ENCODE data around the gene CEP85. TPM values are rescaled to one million over a fixed set of nuclear protein-coding genes. Genes with fewer than 3 reads are reported as not detected.

Gene CEP85
- total RNA-seq, 1 experiment from 2014 or later = 16.7 TPM

DNA sequence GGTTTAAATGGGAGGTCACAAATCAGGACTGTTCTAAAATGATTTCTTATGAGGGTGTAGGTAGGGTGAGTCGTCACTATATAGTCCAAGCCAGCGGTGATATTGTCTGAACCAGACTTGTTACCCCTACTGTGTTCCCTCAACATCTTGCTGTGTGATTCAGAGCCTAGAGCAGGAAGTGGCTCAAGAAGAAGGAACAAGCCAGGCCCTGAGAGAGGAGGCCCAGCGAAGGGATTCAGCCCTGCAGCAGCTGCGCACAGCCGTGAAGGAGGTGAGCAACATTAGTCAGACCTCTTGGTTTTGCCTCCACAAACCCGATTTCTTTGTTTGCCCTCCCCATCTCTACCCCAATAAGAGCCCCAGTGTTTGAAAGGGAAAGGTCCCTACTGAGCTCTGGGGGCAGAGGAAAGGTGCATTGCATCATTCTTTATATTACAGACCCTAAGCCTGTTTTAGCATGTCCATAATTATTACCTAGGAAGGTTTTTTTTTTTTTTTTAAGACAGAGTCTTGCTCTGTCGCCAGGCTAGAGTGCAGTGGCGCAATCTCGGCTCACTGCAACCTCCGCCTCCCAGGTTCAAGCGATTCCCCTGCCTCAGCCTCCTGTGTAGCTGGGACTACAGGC, 40.9 kb downstream of the CEP85 start:
- no peak for DNase-seq (ENCODE audit: low spot score)
- in situ Hi-C loops (cut with HindIII; ENCODE audit: low sequenced_read_pairs) = loop anchor here (10.0 kb wide), 1 partner anchor 170 kb away; no protein-coding TSS in a partner anchor

- in situ Hi-C loops (cut with HindIII; ENCODE audit: low sequenced_read_pairs) = loop anchor here (10.0 kb wide), 1 partner anchor 171 kb away; no protein-coding TSS in a partner anchor
- DNase-seq (ENCODE audit: low spot score) = peak; percentile 72
These were observed 41.8 kb downstream of the CEP85 start for GRCh38 chr1:26275580-26276431.

GRCh38 chr1:26276432-26276838, 42.4 kb downstream of the CEP85 start:
- DNase-seq (ENCODE audit: low spot score) = no peak
- in situ Hi-C loops (cut with HindIII; ENCODE audit: low sequenced_read_pairs) = loop anchor here (10.0 kb wide), 1 partner anchor 172 kb away; no protein-coding TSS in a partner anchor

DNA sequence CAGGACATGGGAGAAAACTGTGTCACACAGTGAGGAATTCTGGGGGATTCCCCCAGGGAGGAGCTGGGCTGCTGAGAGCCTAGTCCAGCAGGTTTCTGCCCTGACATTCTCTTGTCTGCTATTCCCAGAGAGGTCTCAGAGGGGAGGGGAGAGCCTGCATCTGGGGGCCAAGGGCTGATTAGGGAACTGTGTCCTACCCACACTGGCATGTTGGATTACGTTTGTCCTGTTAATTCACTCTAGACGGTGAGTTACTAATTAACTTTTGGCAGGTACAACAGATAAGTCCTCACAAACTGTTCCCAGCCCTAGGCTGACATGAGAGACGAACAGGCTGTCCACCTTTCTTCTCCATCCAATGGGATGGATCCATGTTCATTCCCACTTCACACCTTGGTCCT, 43.3 kb downstream of the CEP85 start:
- no peak for DNase-seq (ENCODE audit: low spot score)
- in situ Hi-C loops (cut with HindIII; ENCODE audit: low sequenced_read_pairs) = loop anchor here (10.0 kb wide), 1 partner anchor 172 kb away; no protein-coding TSS in a partner anchor

DNA sequence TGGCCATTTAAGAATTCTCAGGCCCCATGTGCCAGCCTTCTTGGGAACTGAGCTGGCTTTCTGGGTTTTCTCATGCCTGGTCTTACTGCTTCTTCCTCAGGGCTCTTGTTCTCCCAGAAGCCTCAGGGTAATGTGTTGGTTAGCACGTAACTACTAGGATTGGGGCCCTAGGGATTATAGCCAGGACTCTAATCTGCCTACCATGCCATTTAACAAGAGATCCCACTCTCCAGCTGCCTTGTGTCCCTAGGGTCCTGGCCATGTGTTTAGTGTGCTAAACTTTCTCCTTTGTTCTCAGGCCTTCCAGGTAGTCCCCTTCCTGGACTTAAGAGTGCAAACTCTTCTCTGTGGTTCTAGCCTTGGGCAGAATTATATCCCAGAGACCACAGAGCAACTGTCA, 43.7 kb downstream of the CEP85 start:
- DNase-seq (ENCODE audit: low spot score) = no peak

GRCh38 chr1:26278303-26278702, 44.3 kb downstream of the CEP85 start:
- DNase-seq (ENCODE audit: low spot score) = no peak
- in situ Hi-C loops (cut with HindIII; ENCODE audit: low sequenced_read_pairs) = loop anchor here (10.0 kb wide), 1 partner anchor 174 kb away; no protein-coding TSS in a partner anchor

More for the DNA sequence above, 43.7 kb downstream of the CEP85 start:
- in situ Hi-C loops (cut with HindIII; ENCODE audit: low sequenced_read_pairs) = loop anchor here (10.0 kb wide), 1 partner anchor 173 kb away; no protein-coding TSS in a partner anchor

DNA sequence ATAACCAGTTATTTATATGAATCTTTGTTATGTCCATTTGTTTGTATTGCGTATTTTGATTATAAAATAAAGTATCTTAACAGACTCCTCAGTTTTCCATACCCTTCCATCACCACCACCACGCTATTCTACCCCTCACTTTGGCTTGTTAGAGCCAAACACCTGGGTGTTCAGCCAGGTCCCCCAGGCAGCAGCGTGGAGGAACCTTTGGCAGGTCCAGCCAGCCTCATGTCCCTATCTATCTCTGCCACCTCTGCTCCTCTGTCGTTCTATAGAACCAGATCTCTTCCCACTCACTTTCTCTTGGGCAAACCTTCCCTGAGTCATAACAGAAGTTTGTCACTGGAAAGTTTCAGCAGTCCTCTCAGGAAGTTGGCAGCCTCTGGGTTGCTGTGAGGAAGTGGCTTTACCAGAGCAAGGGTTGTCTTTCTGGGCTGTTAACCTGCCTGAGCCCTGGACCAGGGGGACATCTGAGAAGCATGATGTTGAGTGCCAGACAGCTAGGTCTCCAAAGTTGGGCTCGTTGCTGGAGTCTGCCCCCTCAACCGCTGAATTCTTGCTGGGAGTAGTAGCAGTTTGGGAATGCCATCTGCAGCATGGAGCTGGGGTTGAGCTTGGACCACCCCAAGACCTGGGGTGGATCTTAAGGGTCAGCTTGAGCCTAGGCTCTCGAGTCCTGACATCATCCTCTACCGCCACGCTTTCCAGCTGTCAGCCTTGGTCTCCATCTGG, 44.9 kb downstream of the CEP85 start:
- in situ Hi-C loops (cut with HindIII; ENCODE audit: low sequenced_read_pairs) = loop anchor here (10.0 kb wide), 1 partner anchor 174 kb away; no protein-coding TSS in a partner anchor
- no peak for DNase-seq (ENCODE audit: low spot score)

DNA sequence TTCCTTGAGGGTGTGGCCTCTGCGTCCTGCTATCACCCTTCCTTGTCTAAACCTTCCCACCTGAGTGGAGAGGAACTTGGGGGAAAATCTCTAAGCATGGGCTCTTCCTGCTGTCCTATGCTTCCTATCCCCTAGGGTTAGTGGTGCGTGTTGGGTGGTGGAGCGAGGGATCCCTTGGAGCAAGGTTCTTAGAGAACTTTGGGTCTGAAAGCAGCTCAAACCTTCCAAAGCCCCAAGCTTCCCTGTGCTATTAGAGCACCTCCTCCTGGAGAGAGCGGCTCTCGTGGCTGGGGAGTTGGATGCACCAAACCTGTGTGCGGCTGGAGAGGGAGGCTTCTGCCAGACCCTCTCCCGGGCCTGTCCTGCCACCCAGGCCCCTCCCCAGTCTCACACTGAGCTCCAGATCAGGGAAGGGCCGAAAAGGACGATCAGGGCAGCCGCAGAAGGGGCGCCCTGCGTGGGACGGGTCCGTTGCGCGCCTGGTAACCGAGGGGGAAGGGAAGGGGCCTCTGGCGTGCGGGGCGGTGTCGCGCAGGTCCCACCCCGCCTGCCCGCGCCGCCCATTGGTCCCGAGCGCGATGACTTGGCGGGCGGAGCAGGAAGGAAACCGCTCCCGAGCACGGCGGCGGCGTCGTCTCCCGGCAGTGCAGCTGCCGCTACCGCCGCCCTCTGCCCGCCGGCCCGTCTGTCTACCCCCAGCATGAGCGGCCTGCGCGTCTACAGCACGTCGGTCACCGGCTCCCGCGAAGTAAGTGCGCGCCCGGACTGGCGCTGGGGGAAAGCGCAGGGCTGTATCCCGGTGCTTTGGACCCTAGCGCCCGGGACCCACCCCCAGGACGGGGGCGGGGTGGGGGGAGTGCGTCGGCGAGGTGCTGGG, 45.7 kb downstream of the CEP85 start, which contains the start of gene SH3BGRL3:
TSS of gene SH3BGRL3 (plus strand) at position 631 of the 877 bp plus-strand sequence. CDS start at position 701, 70 bp downstream.
- in situ Hi-C loops (cut with HindIII; ENCODE audit: low sequenced_read_pairs) = loop anchor here (10.0 kb wide), 1 partner anchor 175 kb away; no protein-coding TSS in a partner anchor
- peak; percentile 80 for DNase-seq (ENCODE audit: low spot score)

- peak; percentile 19 for DNase-seq (ENCODE audit: low spot score)
These were observed 46.5 kb downstream of the CEP85 start for GRCh38 chr1:26280333-26281042.

GRCh38 chr1:26281091-26281958, 47.3 kb downstream of the CEP85 start:
- DNase-seq (ENCODE audit: low spot score) = no peak
- in situ Hi-C loops (cut with HindIII; ENCODE audit: low sequenced_read_pairs) = no loop called here

More at GRCh38 chr1:26280333-26281042, 46.5 kb downstream of the CEP85 start:
- in situ Hi-C loops (cut with HindIII; ENCODE audit: low sequenced_read_pairs) = no loop called here

DNA sequence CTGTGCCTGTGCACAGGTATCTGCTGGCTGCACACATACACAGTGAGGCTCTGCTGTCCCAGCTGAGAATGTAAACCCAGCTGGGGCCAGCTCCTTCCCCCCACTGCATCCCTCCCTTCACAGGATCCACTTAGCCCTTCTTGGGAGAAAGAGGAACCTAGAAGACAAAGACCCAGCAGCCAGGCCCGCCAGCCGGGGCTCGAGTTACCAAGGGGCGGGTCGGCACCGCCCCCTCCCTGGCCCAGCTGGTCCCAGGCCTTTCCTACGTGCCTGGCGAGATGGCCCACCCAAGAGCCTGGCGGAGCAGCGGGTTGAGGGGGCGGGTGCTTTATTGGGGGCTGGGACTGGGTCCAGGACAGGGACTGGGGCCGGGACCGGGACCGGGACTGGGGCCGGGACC, 48.0 kb downstream of the CEP85 start:
- in situ Hi-C loops (cut with HindIII; ENCODE audit: low sequenced_read_pairs) = no loop called here
- DNase-seq (ENCODE audit: low spot score) = no peak

GRCh38 chr1:26282401-26282918, 48.5 kb downstream of the CEP85 start:
- no peak for DNase-seq (ENCODE audit: low spot score)
- in situ Hi-C loops (cut with HindIII; ENCODE audit: low sequenced_read_pairs) = no loop called here

- no peak for DNase-seq (ENCODE audit: low spot score)
- in situ Hi-C loops (cut with HindIII; ENCODE audit: low sequenced_read_pairs) = no loop called here
These were observed 49.4 kb downstream of the CEP85 start for GRCh38 chr1:26283279-26283853.

DNA sequence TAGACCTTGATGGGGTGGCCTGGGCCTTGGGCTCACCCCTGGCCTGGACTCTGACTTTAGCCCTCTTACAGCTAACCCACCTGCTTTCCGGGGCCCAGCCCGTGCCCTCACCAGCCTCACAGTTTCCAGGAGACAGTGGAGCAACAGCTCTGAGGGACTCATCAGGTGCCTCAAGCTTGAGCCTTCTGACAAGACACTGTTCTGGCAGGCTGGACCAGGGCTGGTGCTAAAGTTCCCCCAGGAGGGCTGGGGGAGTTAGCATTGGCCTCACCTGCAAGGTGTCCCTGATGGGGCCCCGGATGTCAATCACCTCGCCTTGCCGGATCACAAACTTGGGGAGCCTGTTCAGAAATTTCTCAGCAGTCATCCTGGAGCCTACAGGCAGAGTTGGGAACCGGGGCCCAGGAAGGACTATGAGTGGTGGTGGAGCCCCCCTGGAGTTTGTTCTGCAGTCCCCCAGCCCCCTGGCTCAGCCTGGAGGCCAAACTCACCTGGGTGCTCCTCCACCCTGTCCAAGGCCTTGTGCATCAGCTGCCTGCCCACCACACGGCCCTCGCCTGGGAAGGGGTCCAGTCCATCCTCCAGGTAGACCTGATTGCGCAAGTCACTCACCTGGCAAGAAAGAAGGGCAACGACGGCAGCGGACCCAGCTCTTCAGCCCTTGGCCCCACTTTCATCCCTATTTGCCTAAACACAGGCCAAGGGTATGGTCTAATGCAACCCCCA, 50.0 kb downstream of the CEP85 start:
- in situ Hi-C loops (cut with HindIII; ENCODE audit: low sequenced_read_pairs) = no loop called here
- no peak for DNase-seq (ENCODE audit: low spot score)

DNA sequence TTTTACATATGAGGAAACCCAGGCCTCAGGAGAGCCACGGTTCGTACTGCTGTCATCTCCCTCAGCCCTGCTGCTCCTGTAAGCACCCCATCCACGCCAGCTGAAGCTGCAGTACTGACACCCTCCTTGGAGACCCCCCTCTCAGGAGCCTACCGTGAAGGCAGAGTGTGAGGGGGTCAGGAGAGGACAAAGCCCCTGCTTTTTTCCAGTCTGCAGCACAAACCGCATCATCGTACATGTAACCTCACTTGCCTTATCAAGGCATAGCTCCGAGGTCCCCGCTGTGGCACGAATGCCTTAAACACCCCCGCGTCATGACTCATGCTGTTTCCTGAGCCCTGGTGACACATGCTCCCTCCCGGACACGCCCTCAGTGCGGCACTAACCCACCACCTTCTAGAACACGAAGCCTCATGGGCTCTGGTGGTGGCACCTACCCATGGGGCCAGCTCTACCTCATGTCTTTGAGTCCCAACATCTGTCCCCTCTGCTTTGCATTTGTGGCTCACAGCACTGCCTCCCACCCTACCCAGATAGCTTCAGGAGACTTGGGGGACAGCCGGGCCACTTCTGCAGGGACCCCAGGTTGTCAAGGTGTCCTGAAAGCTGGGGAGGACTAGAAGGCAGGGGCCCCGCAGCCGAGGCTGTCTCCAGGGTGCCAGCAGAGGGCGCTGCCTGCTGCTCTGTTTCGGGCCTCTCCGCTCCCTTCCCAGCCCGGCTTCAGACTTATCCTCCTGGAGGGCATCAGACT, 50.8 kb downstream of the CEP85 start:
- in situ Hi-C loops (cut with HindIII; ENCODE audit: low sequenced_read_pairs) = no loop called here
- DNase-seq (ENCODE audit: low spot score) = no peak
